ENCODE data around the gene AGBL1. TPM values are rescaled to one million over a fixed set of nuclear protein-coding genes. Genes with fewer than 3 reads are reported as not detected.

AGBL1 gene
- total and polyA plus RNA-seq, 4 donors = not detected

GRCh38 chr15:86610038-86610437, 530.4 kb downstream of the AGBL1 start:
- no peaks in the 10 kb centered on the region for H3K9me3 ChIP-seq (ENCODE audit: control insufficient read depth in 4 of 4, low read length in 3 of 4)
- TF ChIP-seq TAF1 (conservative IDR thresholded peaks at IDR 0.05) (no peak), NR2F2 (IDR thresholded peaks at IDR 0.05) (no peak), SP1 (IDR thresholded peaks at IDR 0.05) (no peak), EGR1 (IDR thresholded peaks at IDR 0.05; ENCODE audit: low read depth in 2 of 2) (no peak), YY1 (IDR thresholded peaks at IDR 0.05) (no peak), HNF4G (IDR thresholded peaks at IDR 0.05) (no peak), FOXA2 (IDR thresholded peaks at IDR 0.05) (no peak), GABPA (IDR thresholded peaks at IDR 0.05 in 1 of 2, conservative IDR thresholded peaks at IDR 0.05 in 1 of 2) (no peak), RXRA (IDR thresholded peaks at IDR 0.05) (no peak), HNF4A (conservative IDR thresholded peaks at IDR 0.05) (no peak), FOXA1 (IDR thresholded peaks at IDR 0.05) (no peak), RAD21 (IDR thresholded peaks at IDR 0.05) (no peak), JUND (IDR thresholded peaks at IDR 0.05) (no peak)
- TF ChIP-seq, protein P1, sequence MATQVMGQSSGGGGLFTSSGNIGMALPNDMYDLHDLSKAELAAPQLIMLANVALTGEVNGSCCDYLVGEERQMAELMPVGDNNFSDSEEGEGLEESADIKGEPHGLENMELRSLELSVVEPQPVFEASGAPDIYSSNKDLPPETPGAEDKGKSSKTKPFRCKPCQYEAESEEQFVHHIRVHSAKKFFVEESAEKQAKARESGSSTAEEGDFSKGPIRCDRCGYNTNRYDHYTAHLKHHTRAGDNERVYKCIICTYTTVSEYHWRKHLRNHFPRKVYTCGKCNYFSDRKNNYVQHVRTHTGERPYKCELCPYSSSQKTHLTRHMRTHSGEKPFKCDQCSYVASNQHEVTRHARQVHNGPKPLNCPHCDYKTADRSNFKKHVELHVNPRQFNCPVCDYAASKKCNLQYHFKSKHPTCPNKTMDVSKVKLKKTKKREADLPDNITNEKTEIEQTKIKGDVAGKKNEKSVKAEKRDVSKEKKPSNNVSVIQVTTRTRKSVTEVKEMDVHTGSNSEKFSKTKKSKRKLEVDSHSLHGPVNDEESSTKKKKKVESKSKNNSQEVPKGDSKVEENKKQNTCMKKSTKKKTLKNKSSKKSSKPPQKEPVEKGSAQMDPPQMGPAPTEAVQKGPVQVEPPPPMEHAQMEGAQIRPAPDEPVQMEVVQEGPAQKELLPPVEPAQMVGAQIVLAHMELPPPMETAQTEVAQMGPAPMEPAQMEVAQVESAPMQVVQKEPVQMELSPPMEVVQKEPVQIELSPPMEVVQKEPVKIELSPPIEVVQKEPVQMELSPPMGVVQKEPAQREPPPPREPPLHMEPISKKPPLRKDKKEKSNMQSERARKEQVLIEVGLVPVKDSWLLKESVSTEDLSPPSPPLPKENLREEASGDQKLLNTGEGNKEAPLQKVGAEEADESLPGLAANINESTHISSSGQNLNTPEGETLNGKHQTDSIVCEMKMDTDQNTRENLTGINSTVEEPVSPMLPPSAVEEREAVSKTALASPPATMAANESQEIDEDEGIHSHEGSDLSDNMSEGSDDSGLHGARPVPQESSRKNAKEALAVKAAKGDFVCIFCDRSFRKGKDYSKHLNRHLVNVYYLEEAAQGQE (IDR thresholded peaks at IDR 0.05) = no peak
- TF ChIP-seq, protein P2, sequence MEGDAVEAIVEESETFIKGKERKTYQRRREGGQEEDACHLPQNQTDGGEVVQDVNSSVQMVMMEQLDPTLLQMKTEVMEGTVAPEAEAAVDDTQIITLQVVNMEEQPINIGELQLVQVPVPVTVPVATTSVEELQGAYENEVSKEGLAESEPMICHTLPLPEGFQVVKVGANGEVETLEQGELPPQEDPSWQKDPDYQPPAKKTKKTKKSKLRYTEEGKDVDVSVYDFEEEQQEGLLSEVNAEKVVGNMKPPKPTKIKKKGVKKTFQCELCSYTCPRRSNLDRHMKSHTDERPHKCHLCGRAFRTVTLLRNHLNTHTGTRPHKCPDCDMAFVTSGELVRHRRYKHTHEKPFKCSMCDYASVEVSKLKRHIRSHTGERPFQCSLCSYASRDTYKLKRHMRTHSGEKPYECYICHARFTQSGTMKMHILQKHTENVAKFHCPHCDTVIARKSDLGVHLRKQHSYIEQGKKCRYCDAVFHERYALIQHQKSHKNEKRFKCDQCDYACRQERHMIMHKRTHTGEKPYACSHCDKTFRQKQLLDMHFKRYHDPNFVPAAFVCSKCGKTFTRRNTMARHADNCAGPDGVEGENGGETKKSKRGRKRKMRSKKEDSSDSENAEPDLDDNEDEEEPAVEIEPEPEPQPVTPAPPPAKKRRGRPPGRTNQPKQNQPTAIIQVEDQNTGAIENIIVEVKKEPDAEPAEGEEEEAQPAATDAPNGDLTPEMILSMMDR (IDR thresholded peaks at IDR 0.05; ENCODE audit: low read depth, low read length, missing input control) = no peak
- TF ChIP-seq, protein P3, sequence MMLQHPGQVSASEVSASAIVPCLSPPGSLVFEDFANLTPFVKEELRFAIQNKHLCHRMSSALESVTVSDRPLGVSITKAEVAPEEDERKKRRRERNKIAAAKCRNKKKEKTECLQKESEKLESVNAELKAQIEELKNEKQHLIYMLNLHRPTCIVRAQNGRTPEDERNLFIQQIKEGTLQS (IDR thresholded peaks at IDR 0.05) = no peak
- TF ChIP-seq, protein P4, sequence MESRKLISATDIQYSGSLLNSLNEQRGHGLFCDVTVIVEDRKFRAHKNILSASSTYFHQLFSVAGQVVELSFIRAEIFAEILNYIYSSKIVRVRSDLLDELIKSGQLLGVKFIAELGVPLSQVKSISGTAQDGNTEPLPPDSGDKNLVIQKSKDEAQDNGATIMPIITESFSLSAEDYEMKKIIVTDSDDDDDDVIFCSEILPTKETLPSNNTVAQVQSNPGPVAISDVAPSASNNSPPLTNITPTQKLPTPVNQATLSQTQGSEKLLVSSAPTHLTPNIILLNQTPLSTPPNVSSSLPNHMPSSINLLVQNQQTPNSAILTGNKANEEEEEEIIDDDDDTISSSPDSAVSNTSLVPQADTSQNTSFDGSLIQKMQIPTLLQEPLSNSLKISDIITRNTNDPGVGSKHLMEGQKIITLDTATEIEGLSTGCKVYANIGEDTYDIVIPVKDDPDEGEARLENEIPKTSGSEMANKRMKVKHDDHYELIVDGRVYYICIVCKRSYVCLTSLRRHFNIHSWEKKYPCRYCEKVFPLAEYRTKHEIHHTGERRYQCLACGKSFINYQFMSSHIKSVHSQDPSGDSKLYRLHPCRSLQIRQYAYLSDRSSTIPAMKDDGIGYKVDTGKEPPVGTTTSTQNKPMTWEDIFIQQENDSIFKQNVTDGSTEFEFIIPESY (IDR thresholded peaks at IDR 0.05) = no peak
- no peaks in the 10 kb centered on the region for H3K4me1 ChIP-seq (ENCODE audit: control insufficient read depth in 4 of 4, insufficient read depth in 4 of 4, low read length in 3 of 4)
- WGBS = 75% methylated on average over 2 of the region's 2 CpGs
- H3K36me3 ChIP-seq (ENCODE audit: control insufficient read depth in 4 of 4, insufficient read depth in 3 of 4, low read depth in 1 of 4, low read length in 3 of 4) = no peaks in the 10 kb centered on the region
- no peak for DNase-seq (ENCODE audit: low spot score)
- H3K9ac ChIP-seq (ENCODE audit: low read depth in 1 of 2, low read length in 2 of 2) = no peak overlapping the region
- peaks cover 0 to 2% (median 0%) of the 10 kb centered on the region in 4 donors for H3K27me3 ChIP-seq (ENCODE audit: control insufficient read depth in 4 of 4, insufficient read depth in 4 of 4, low read length in 3 of 4)
- H3K4me3 ChIP-seq (ENCODE audit: low read depth in 1 of 3, low read length in 3 of 3) = no peak overlapping the region
- H3K27ac ChIP-seq (ENCODE audit: low read depth in 1 of 2, low read length in 2 of 2) = no peak overlapping the region
